Measurements from ENCODE around the gene RANBP1. TPM values are rescaled to one million over a fixed set of nuclear protein-coding genes. Genes with fewer than 3 reads are reported as not detected.

Gene RANBP1
- total RNA-seq, 4 donors from 2014 or later = 45.6 to 128 (median 106) TPM

DNA sequence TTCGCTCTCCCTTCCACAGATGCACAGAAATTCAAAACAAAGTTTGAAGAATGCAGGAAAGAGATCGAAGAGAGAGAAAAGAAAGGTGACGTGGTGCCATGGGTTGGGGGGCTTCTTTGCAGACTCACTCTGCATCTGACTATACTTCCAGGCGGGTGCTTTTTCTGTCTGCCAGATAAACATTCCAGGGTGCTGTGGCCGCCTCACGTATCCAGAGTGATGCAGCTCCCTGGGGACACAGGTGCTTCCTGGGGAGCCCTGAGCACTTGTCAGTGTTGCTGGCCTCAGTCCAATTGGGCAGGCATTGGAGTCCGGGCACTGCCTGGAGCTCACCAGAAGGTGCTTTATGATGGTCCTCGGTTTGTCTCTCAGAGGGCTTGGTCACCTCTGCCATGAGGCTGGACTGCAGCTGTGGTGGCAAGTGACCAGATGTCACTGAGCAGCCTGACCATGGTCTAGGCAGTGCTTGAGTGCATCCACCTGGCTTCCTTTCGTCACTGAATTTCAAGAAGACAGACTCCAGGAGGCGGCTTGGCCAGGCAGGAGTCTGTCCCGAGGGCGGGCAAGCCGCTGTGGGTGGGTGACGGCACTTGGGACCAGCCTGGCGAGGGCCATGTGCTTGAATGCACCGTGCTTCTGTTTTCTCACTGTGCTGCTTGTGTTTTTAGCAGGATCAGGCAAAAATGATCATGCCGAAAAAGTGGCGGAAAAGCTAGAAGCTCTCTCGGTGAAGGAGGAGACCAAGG is 10.6 kb downstream of the RANBP1 start:
- Histone ChIP-seq H3K27me3 (no peaks in the 10 kb centered on the region), H3K36me3 (peaks cover 0 to 11% (median 2%) of the 10 kb centered on the region in 4 donors), H3K9me3 (no peaks in the 10 kb centered on the region), H3K4me1 (peaks cover 0 to 7% (median 0%) of the 10 kb centered on the region in 4 donors), H3K27ac (no peak overlapping the region), H3K4me3 (no peak overlapping the region)
- intact Hi-C loops (cut with DNase I; ENCODE audit: low total_unique reads) (loop anchor here (10.0 kb wide), 1 partner anchor 152 kb away; no protein-coding TSS in a partner anchor), in situ Hi-C loops (cut with MboI; ENCODE audit: low pct_ligation_motif_present in 1 of 4, low pct_unique_long_range_greater_than_20kb in 1 of 4, low sequenced_read_pairs in 3 of 4) (no loop called here)
- TF ChIP-seq, protein P1, sequence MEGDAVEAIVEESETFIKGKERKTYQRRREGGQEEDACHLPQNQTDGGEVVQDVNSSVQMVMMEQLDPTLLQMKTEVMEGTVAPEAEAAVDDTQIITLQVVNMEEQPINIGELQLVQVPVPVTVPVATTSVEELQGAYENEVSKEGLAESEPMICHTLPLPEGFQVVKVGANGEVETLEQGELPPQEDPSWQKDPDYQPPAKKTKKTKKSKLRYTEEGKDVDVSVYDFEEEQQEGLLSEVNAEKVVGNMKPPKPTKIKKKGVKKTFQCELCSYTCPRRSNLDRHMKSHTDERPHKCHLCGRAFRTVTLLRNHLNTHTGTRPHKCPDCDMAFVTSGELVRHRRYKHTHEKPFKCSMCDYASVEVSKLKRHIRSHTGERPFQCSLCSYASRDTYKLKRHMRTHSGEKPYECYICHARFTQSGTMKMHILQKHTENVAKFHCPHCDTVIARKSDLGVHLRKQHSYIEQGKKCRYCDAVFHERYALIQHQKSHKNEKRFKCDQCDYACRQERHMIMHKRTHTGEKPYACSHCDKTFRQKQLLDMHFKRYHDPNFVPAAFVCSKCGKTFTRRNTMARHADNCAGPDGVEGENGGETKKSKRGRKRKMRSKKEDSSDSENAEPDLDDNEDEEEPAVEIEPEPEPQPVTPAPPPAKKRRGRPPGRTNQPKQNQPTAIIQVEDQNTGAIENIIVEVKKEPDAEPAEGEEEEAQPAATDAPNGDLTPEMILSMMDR (IDR thresholded peaks at IDR 0.05) = no peak
- TF ChIP-seq POLR2AphosphoS5 (IDR thresholded peaks at IDR 0.05) (no peak), POLR2A (IDR thresholded peaks at IDR 0.05) (no peak), EP300 (IDR thresholded peaks at IDR 0.05; ENCODE audit: low read depth) (no peak)
- 82 to 94% methylated on average over 6 to 19 of the region's 19 CpGs for WGBS, 2 donors (ENCODE audit: low coverage in 1 of 2)
- no peak for DNase-seq

DNA sequence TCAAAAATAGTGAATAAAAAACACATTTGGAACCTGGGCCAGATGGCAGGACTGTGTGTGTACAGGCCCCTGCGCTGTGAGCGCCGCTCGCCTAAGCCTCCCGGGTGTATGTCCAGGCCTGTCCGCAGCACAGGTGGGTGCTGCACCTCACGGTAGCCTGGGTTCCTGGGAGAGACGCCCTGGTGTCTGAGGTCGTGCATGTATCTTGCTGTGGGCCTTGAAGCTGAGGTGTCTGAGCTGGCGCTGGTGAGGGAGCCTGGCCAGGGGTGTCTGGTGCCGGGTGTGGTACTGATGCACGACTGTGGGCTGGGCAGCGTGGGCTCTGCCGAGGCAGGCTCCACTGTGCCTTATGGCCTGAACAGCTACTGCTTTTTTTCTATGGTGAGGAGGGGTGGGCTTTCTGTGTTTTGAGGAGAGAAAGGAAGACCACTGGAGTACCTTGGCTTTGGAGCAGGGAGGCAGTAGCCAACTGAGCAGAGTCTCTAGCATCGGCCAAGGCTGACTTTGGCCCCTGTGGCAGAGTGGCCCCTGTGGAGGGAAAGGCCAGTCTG is 11.5 kb downstream of the RANBP1 start:
- no peak overlapping the region for H3K4me3 ChIP-seq
- no peaks in the 10 kb centered on the region for H3K9me3 ChIP-seq
- TF ChIP-seq POLR2A (IDR thresholded peaks at IDR 0.05) = no peak
- no peak for TF ChIP-seq POLR2AphosphoS5 (IDR thresholded peaks at IDR 0.05)
- TF ChIP-seq, protein P1 (IDR thresholded peaks at IDR 0.05) = no peak
- TF ChIP-seq EP300 (IDR thresholded peaks at IDR 0.05; ENCODE audit: low read depth) = no peak
- DNase-seq = no peak
- no peak overlapping the region for H3K27ac ChIP-seq
- 93% methylated on average over 15 of the region's 15 CpGs; no CpG with 5 or more reads in 1 of the 2 donors for WGBS, 2 donors (ENCODE audit: low coverage in 1 of 2)
- intact Hi-C loops (cut with DNase I; ENCODE audit: low total_unique reads) (loop anchor here (10.0 kb wide), 1 partner anchor 153 kb away; no protein-coding TSS in a partner anchor), in situ Hi-C loops (cut with MboI; ENCODE audit: low pct_ligation_motif_present in 1 of 4, low pct_unique_long_range_greater_than_20kb in 1 of 4, low sequenced_read_pairs in 3 of 4) (no loop called here)
- peaks cover under 1 to 9% (median 2%) of the 10 kb centered on the region in 4 donors for H3K4me1 ChIP-seq
- H3K27me3 ChIP-seq = no peaks in the 10 kb centered on the region
- H3K36me3 ChIP-seq = peaks cover 0 to 11% (median 2%) of the 10 kb centered on the region in 4 donors

DNA sequence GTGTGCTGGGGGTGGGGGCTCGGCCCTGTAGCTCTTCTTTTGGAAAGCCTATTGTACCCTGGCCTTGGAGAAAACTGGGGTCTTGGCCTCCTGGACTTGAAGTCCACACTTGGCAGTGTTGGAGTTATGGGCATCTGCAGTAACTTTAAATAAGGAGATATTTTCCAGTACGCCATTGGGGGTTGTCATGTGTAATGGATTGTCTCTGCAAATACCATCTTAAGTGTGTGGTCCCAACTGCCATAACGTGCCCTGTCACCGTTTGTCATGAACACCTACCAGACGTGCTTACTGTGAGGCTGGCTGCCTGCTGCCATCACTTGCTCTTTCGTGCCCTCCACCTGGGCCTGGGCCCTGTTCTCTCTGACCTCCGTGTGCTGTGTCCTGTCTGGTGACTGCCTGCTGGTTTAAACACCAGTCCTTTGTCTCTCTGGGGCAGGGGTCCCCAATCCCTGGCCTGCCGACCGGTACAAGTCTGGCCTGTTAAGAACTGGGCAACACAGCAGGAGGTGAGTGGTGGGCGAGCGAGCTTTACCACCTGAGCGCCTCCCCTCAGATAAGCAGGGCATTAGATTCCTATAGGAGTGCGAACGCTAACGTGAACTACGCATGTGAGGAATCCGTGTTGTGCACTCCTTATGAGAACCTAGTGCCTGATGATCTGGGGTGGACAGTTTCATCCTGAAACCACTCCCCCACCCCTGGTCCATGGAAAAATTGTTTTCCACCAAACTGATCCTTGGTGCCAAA is 12.1 kb downstream of the RANBP1 start:
- DNase-seq = no peak
- Histone ChIP-seq H3K36me3 (peaks cover 0 to 11% (median 2%) of the 10 kb centered on the region in 4 donors), H3K9me3 (no peaks in the 10 kb centered on the region), H3K27me3 (no peaks in the 10 kb centered on the region), H3K27ac (no peak overlapping the region), H3K4me1 (peaks cover 7 to 15% (median 9%) of the 10 kb centered on the region in 4 donors), H3K4me3 (no peak overlapping the region)
- 81% methylated on average over 17 of the region's 17 CpGs; no CpG with 5 or more reads in 1 of the 2 donors for WGBS, 2 donors (ENCODE audit: low coverage in 1 of 2)
- intact Hi-C loops (cut with DNase I; ENCODE audit: low total_unique reads) (loop anchor here (10.0 kb wide), 1 partner anchor 153 kb away; no protein-coding TSS in a partner anchor), in situ Hi-C loops (cut with MboI; ENCODE audit: low pct_ligation_motif_present in 1 of 4, low pct_unique_long_range_greater_than_20kb in 1 of 4, low sequenced_read_pairs in 3 of 4) (no loop called here)
- TF ChIP-seq, protein P1 (IDR thresholded peaks at IDR 0.05) = no peak
- TF ChIP-seq POLR2A (IDR thresholded peaks at IDR 0.05) (no peak), EP300 (IDR thresholded peaks at IDR 0.05; ENCODE audit: low read depth) (no peak), POLR2AphosphoS5 (IDR thresholded peaks at IDR 0.05) (no peak)

DNA sequence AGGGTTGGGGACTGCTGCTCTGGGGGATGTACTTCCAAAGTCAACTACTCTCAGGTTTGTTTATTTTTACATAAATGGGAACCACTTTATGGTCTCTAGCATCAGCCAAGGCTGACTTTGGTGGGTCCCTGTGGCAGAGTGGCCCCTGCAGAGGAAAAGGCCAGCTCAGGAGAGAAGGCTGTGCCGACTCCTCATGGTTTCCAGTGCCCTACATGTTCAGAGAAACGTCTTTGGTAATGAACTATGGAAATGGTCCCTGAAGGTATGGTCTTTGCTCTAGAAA is 12.7 kb downstream of the RANBP1 start:
- no peak for DNase-seq
- intact Hi-C loops (cut with DNase I; ENCODE audit: low total_unique reads) = loop anchor here (10.0 kb wide), 1 partner anchor 154 kb away; no protein-coding TSS in a partner anchor
- H3K36me3 ChIP-seq = peaks cover 0 to 9% (median 2%) of the 10 kb centered on the region in 4 donors
- 58% methylated on average over 2 of the region's 2 CpGs; no CpG with 5 or more reads in 1 of the 2 donors for WGBS, 2 donors (ENCODE audit: low coverage in 1 of 2)
- H3K4me1 ChIP-seq = peaks cover 9 to 19% (median 13%) of the 10 kb centered on the region in 4 donors
- H3K9me3 ChIP-seq = no peaks in the 10 kb centered on the region
- in situ Hi-C loops (cut with MboI; ENCODE audit: low pct_ligation_motif_present in 1 of 4, low pct_unique_long_range_greater_than_20kb in 1 of 4, low sequenced_read_pairs in 3 of 4) = no loop called here
- no peak overlapping the region for H3K4me3 ChIP-seq
- no peak overlapping the region for H3K27ac ChIP-seq
- TF ChIP-seq POLR2AphosphoS5 (IDR thresholded peaks at IDR 0.05) = no peak
- TF ChIP-seq EP300 (IDR thresholded peaks at IDR 0.05; ENCODE audit: low read depth) = no peak
- TF ChIP-seq, protein P1 (IDR thresholded peaks at IDR 0.05) = no peak
- TF ChIP-seq POLR2A (IDR thresholded peaks at IDR 0.05) = no peak
- no peaks in the 10 kb centered on the region for H3K27me3 ChIP-seq

All from transverse colon (tissue), 4 donors.